ENCODE data around the gene RMRP. TPM values are rescaled to one million over a fixed set of nuclear protein-coding genes. Genes with fewer than 3 reads are reported as not detected.

The RMRP gene
- total RNA-seq, 1 donor from 2014 or later, result 16,495 TPM

- ATAC-seq, result no peak
- intact Hi-C loops (cut with micrococcal nuclease), result no loop called here
Measured at GRCh38 chr9:35688558-35689541, 31.0 kb upstream of the RMRP start.

GRCh38 chr9:35687972-35688557 is 30.2 kb upstream of the RMRP start:
- peak; percentile 59 for DNase-seq
- intact Hi-C loops (cut with micrococcal nuclease), result no loop called here
- peak; percentile 15 for ATAC-seq

More at GRCh38 chr9:35688558-35689541, 31.0 kb upstream of the RMRP start:
- no peak for DNase-seq

- ATAC-seq (no peak), DNase-seq (no peak)
- intact Hi-C loops (cut with micrococcal nuclease), result no loop called here
Measured at GRCh38 chr9:35687306-35687705, 29.5 kb upstream of the RMRP start.

- intact Hi-C loops (cut with micrococcal nuclease), result no loop called here
- ATAC-seq (peak; percentile 42), DNase-seq (peak; percentile 46)
Measured at GRCh38 chr9:35686222-35687203, 28.7 kb upstream of the RMRP start.

GRCh38 chr9:35685506-35685905 is 27.7 kb upstream of the RMRP start:
- ATAC-seq, result no peak
- DNase-seq, result peak; percentile 51
- intact Hi-C loops (cut with micrococcal nuclease), result no loop called here

GRCh38 chr9:35684921-35685320 is 27.1 kb upstream of the RMRP start:
- ATAC-seq (no peak), DNase-seq (no peak)
- intact Hi-C loops (cut with micrococcal nuclease), result no loop called here

GRCh38 chr9:35683323-35683722 is 25.5 kb upstream of the RMRP start:
- no peak for ATAC-seq
- no peak for DNase-seq
- intact Hi-C loops (cut with micrococcal nuclease), result no loop called here

- ATAC-seq (no peak), DNase-seq (no peak)
- intact Hi-C loops (cut with micrococcal nuclease), result no loop called here
Measured at GRCh38 chr9:35682520-35683315, 24.9 kb upstream of the RMRP start.

GRCh38 chr9:35682051-35682450 is 24.2 kb upstream of the RMRP start:
- ATAC-seq (no peak), DNase-seq (no peak)
- intact Hi-C loops (cut with micrococcal nuclease), result no loop called here

GRCh38 chr9:35681341-35682002 is 23.7 kb upstream of the RMRP start:
- no peak for DNase-seq
- no peak for ATAC-seq
- intact Hi-C loops (cut with micrococcal nuclease), result no loop called here

- DNase-seq, result no peak
- intact Hi-C loops (cut with micrococcal nuclease), result no loop called here
Measured at GRCh38 chr9:35680331-35681105, 22.7 kb upstream of the RMRP start.

GRCh38 chr9:35679766-35680330 is 22.0 kb upstream of the RMRP start:
- ATAC-seq (no peak), DNase-seq (no peak)
- intact Hi-C loops (cut with micrococcal nuclease), result no loop called here

More at GRCh38 chr9:35680331-35681105, 22.7 kb upstream of the RMRP start:
- ATAC-seq, result peak; percentile 12

GRCh38 chr9:35679091-35679490 is 21.3 kb upstream of the RMRP start:
- DNase-seq (no peak), ATAC-seq (no peak)
- intact Hi-C loops (cut with micrococcal nuclease), result no loop called here

GRCh38 chr9:35675732-35676392 is 18.0 kb upstream of the RMRP start:
- peak; percentile 51 for ATAC-seq
- peak; percentile 71 for DNase-seq
- intact Hi-C loops (cut with micrococcal nuclease), result no loop called here

- intact Hi-C loops (cut with micrococcal nuclease), result no loop called here
- DNase-seq (no peak), ATAC-seq (no peak)
Measured at GRCh38 chr9:35675204-35675603, 17.4 kb upstream of the RMRP start.

GRCh38 chr9:35674025-35674361 is 16.2 kb upstream of the RMRP start:
- DNase-seq, result no peak
- ATAC-seq, result no peak
- intact Hi-C loops (cut with micrococcal nuclease), result no loop called here

Measured in left ventricle myocardium superior (tissue), 1 donor.